NCI-H446 (cell line): ENCODE measurements around the gene SQOR.

Experiments used
- DNase-seq, 2 experiments: peaks; one replicate each; lab custom pipeline; 2025; lab: John Stamatoyannopoulos, UW

Gene SQOR

DNA sequence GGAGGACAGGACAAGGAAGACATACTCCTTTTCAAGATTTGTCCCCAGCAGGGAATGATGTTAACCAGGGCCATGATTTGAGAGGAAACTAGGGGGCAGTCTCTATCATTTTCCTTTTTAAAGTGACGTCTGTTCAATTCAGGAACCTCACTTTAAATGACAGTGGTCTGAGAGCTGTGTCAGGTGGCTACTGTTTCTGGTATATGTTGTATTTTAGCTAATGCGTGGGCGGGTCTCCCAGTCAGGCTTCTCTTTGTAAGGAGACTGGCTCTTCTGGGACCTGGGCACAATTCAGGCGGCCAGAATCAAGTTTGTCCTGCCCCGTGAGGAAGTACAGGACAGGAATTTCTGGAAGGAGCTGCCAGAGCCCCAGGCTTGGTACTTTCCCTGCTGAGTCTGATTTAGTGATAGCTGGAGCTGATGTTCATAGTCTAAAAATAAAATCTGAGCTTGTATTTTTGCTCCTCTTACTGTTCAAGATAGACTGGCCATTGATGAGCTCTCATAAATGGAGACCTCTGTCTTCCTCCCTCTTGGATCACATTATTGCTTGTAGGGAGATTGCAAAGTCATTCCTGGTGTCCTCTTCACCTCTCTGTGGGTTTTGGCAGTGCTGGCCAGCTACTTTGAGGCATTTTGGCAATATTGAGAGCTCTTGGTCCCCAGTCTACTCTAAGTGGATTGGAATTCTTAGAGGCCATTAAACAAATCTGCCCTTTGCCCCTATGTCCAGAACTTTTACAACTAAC is 25.6 kb downstream of the SQOR start:
- DNase-seq, result no peak

- no peak for DNase-seq
Observed at GRCh38 chr15:45662375-45662774, 27.5 kb downstream of the SQOR start.

- no peak for DNase-seq
Observed at GRCh38 chr15:45664451-45664850, 29.6 kb downstream of the SQOR start.

DNA sequence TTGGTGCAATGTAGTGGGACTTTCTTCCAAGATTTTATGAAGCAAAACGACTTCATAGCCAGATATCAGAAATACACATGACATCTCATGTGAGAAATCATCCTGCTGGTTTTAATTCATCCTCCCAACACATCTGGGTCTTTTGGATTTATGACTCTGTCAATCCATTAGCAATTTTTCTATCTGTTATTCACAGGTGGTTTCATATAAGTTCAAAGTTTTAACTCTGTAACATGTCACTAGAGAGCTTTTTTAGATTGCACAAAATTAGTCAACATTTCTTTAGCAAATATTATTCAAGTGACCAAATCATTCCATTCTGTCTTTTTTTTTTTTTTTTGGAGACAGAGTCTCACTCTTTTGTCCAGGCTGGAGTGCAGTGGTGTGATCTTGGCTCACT is 30.4 kb downstream of the SQOR start:
- no peak for DNase-seq

DNA sequence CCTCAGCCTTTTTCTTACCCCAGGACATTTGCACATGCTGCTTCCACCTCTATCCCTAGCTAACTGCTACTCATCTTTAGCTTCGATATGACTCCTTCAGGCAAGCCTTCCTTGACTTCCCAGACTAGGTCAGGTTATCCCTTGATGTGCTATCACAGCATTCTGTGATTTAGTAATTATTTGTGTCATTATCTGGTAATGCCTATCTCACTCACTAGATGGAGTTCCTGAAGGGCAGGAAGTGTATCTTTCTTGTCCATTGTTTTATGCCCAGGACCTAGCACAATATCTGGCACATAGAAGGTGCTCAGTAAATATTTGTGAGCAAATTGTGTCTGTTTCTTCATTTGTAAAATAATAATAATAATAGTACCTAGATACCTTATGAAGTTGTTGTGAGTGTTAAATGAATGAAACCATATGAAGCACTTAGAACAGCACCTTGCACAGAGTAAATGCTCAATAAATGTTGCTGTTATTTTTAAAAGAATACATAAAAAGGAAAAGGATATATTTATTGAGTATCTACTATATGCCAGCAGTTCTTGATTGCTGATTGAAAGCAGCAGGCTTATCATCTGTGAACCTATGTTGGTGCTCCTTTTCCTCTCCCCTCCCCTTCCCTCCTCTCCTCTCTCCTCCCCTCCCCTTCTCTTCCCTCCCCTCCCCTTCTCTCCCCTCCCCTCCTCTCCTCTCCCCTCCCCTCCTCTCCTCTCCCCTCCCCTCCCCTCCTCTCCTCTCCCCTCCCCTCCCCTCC is 31.5 kb downstream of the SQOR start:
- no peak for DNase-seq

GRCh38 chr15:45667002-45667401 is 32.2 kb downstream of the SQOR start:
- no peak for DNase-seq

DNA sequence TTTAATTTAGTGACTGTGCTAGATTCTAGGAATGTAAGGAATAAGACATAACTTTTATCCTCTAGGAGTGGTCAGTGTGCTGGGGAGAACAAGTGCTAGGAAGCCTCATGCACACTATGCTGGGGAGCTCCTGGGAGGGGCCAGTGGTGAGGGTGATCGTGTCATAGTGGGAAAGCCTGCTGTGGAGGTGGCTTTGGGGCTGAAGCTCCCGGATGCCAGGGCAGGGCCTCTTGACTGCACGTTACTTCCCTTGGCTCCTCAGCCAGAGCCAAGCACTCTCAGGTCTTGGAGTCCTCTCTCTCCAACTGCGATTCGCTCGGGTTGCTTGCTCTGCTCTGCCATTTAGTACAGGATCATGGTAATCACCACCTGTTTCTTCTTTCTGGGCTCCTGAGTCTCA is 33.6 kb downstream of the SQOR start:
- DNase-seq, result no peak

GRCh38 chr15:45669422-45669821 is 34.6 kb downstream of the SQOR start:
- no peak for DNase-seq

GRCh38 chr15:45670091-45670490 is 35.3 kb downstream of the SQOR start:
- DNase-seq, result no peak

- no peak for DNase-seq
Observed at GRCh38 chr15:45670511-45670910, 35.7 kb downstream of the SQOR start.

DNA sequence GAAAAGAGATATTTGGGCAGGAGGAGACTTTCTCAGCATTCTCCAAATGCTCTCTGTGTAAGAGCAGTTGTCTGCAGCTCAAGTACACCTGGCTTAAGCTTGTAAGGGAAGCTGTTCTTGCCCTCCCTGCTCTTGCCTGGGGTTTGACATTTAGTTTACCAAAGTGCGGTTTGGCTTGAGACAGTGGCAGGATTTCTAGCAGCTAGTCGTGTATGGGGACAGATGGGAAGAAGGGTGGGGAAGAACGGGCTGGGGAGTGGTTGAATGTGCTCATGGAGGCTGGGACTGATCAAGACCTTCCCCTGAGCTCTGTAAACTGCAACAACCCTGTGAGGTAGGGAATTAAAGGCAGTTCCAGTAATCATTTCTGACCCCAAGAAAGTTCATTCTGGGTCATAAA is 39.8 kb downstream of the SQOR start:
- DNase-seq, result no peak

GRCh38 chr15:45677797-45678196 is 43.0 kb downstream of the SQOR start:
- no peak for DNase-seq

- DNase-seq, result no peak
Observed at GRCh38 chr15:45678459-45679178, 43.8 kb downstream of the SQOR start.

DNA sequence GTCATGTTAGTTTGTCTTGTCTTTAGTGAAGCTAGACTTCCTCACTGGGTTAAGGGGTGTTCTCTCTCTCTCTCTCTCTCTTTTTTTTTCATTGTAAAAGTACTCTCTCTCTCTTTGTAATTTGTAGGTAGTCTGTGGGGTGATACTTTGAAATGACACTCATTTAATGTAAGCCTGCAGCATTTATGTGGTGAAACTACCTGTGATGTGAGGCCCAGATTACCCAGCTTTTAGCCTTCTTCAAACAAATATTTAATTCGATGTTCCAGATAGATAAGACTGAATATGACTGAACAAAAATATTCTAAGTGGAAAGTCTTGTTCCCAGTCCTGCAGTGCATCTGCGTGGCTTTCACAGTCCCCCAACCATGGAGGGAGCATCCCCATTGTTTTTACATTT is 49.7 kb downstream of the SQOR start:
- DNase-seq, result no peak

- DNase-seq, result no peak
Observed at GRCh38 chr15:45689616-45690015, 54.8 kb downstream of the SQOR start.

GRCh38 chr15:45690581-45691260 is 55.9 kb downstream of the SQOR start:
- DNase-seq, result no peak

- no peak for DNase-seq
Observed at GRCh38 chr15:45701108-45701507, 66.3 kb downstream of the SQOR start.

- DNase-seq, result peak in 1 of 2 experiments; percentile 18
Observed at GRCh38 chr15:45702041-45702440, 67.2 kb downstream of the SQOR start.

DNA sequence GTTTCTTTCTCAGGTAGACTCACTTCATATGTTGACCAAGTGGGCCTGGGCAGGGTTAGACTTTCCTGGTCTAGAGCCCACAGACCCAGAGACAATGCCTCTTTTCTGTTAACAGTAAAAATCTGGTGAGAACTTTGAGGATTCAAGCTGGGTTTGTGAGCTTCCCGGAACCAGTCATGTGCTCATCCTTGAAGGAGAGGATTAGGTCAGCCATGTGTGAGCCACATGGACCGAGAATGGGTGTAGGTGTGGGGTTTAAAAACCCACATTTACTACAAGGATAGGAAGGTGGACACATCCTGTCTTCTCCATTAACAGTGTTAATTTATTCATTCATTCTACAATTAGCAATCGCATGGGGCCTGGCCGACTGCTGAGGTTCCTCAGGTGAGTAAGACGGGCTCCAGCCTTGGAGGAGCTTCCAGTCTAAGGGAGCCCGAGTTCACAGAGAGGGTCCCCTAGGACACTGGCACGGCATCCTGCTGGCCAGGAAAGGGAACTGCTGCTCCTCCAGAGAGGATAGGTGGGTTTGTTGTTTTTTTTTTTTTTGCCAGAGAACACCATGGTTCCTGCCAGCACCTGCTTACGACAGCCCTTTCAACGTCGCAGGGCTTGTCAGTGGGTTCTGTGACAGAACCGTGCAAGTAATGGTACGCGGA is 69.0 kb downstream of the SQOR start:
- no peak for DNase-seq

GRCh38 chr15:45704329-45705249 is 69.8 kb downstream of the SQOR start:
- DNase-seq, result no peak
